Endometrial microvascular endothelial cells (primary cell): Measurements from ENCODE around the gene EVA1B. TPM values are rescaled to one million over a fixed set of nuclear protein-coding genes. Genes with fewer than 3 reads are reported as not detected.

ENCODE experiments used
- in situ Hi-C: cut with HindIII; loops from 2 replicates; pipeline ENCODE4 v1.10.0; 2017; ENCODE audit warnings: low sequenced_read_pairs, low pct_unique_long_range_greater_than_20kb; ENCODE audit errors: inconsistent ontology term
- total RNA-seq: library from RNA; depleted of rRNA; stranded (reverse); fragments of >200 nt; gene quantifications from one replicate; pipeline ENCODE4 v1.2.3, GENCODE V29; 2015; ENCODE audit errors: inconsistent ontology term

EVA1B gene
- total RNA-seq, 1 donor from 2014 or later: 86.7 TPM

- in situ Hi-C loops: no loop called here
Measured at GRCh38 chr1:36322786-36323635, 434 bp downstream of the EVA1B start.

GRCh38 chr1:36322041-36322785 lies 1.2 kb downstream of the EVA1B start:
- in situ Hi-C loops: no loop called here

GRCh38 chr1:36321119-36321951 lies 2.1 kb downstream of the EVA1B start:
- in situ Hi-C loops: no loop called here

- in situ Hi-C loops: no loop called here
Measured at GRCh38 chr1:36320767-36321118, 2.7 kb downstream of the EVA1B start.

GRCh38 chr1:36320291-36320761 lies 3.1 kb downstream of the EVA1B start:
- in situ Hi-C loops: no loop called here

GRCh38 chr1:36309397-36309796 lies 14.0 kb downstream of the EVA1B start:
- in situ Hi-C loops: no loop called here

GRCh38 chr1:36307601-36308330 lies 15.7 kb downstream of the EVA1B start:
- in situ Hi-C loops: no loop called here

- in situ Hi-C loops: no loop called here
Measured at GRCh38 chr1:36306902-36307456, 16.5 kb downstream of the EVA1B start.

GRCh38 chr1:36306210-36306901 lies 17.1 kb downstream of the EVA1B start, which contains the start of gene SH3D21:
Gene SH3D21, plus strand, starts transcription at chr1:36306368. Its CDS starts 53 bp downstream, at chr1:36306421.
- in situ Hi-C loops: no loop called here

GRCh38 chr1:36305915-36306209 lies 17.6 kb downstream of the EVA1B start:
- in situ Hi-C loops: no loop called here

- in situ Hi-C loops: no loop called here
Measured at GRCh38 chr1:36304970-36305914, 18.2 kb downstream of the EVA1B start.

- in situ Hi-C loops: no loop called here
Measured at GRCh38 chr1:36304521-36304920, 18.9 kb downstream of the EVA1B start.

- in situ Hi-C loops: no loop called here
Measured at GRCh38 chr1:36303650-36304360, 19.6 kb downstream of the EVA1B start.

GRCh38 chr1:36303244-36303643 lies 20.2 kb downstream of the EVA1B start:
- in situ Hi-C loops: no loop called here

GRCh38 chr1:36301220-36301619 lies 22.2 kb downstream of the EVA1B start:
- in situ Hi-C loops: no loop called here

- in situ Hi-C loops: no loop called here
Measured at GRCh38 chr1:36300526-36300925, 22.9 kb downstream of the EVA1B start.
